Measurements from ENCODE around the gene PRMT3. TPM values are rescaled to one million over a fixed set of nuclear protein-coding genes. Genes with fewer than 3 reads are reported as not detected.
A peak's percentile ranks its signal among the peaks of the same experiment; 100 is the strongest.

Gene PRMT3
- total and polyA plus RNA-seq, 2 of the 13 experiments (the other 11 are each of a cell fraction or from before 2014, with no cell fraction given) = 9.1 to 27.7 TPM

- peak; percentile 78 for TF ChIP-seq ARID5B (CRISPR knock-in tag; IDR thresholded peaks at IDR 0.05)
- no peak for TF ChIP-seq DMAP1 (CRISPR knock-in tag; IDR thresholded peaks at IDR 0.05)
- peak; percentile 81 for TF ChIP-seq FOXP4 (CRISPR knock-in tag; IDR thresholded peaks at IDR 0.05)
- peak; percentile 61 for TF ChIP-seq CEBPG (CRISPR knock-in tag; IDR thresholded peaks at IDR 0.05)
- TF ChIP-seq ZNF597 (CRISPR knock-in tag; IDR thresholded peaks at IDR 0.05) = no peak
- no peak for TF ChIP-seq DNMT3B (CRISPR knock-in tag; conservative IDR thresholded peaks at IDR 0.05)
- no peak for TF ChIP-seq ELF1 (CRISPR knock-in tag; IDR thresholded peaks at IDR 0.05)
- no peak for TF ChIP-seq KLF16 (CRISPR knock-in tag; IDR thresholded peaks at IDR 0.05)
- no peak for TF ChIP-seq ZBTB7B (CRISPR knock-in tag; IDR thresholded peaks at IDR 0.05)
- no peak for TF ChIP-seq CENPBD1 (CRISPR knock-in tag; IDR thresholded peaks at IDR 0.05; ENCODE audit: borderline replicate concordance, low read depth)
- TF ChIP-seq NFYC (CRISPR knock-in tag; IDR thresholded peaks at IDR 0.05) = no peak
- no peak for TF ChIP-seq SMAD1 (CRISPR knock-in tag; IDR thresholded peaks at IDR 0.05; ENCODE audit: borderline replicate concordance, low read depth)
- no peak for TF ChIP-seq ETS1 (CRISPR knock-in tag; IDR thresholded peaks at IDR 0.05)
- no peak for TF ChIP-seq SKI (IDR thresholded peaks at IDR 0.05; ENCODE audit: partially characterized antibody)
- TF ChIP-seq ZNF660 (CRISPR knock-in tag; IDR thresholded peaks at IDR 0.05; ENCODE audit: borderline replicate concordance, low read depth) = no peak
- peak; percentile 53; the same call in 1 of the 2 replicates for TF ChIP-seq FOXJ3 (CRISPR knock-in tag; IDR thresholded peaks at IDR 0.05; ENCODE audit: borderline replicate concordance)
- TF ChIP-seq ATF6 (CRISPR knock-in tag; conservative IDR thresholded peaks at IDR 0.05) = no peak
- no peak for TF ChIP-seq NONO (IDR thresholded peaks at IDR 0.05)
- no peak for TF ChIP-seq NONO (CRISPR knock-in tag; conservative IDR thresholded peaks at IDR 0.05)
- no peak for TF ChIP-seq YY1 (IDR thresholded peaks at IDR 0.05; ENCODE audit: insufficient read depth, insufficient replicate concordance, low read depth, low read length)
Observed at GRCh38 chr11:20518323-20518834, 130.9 kb downstream of the PRMT3 start (continued).
